NCI-H526 (cell line): Measurements from ENCODE around the gene MTRR.

Experiments
- DNase-seq, 2 experiments: peaks; one replicate each; lab custom pipeline; 2025; lab: John Stamatoyannopoulos, UW

Gene MTRR

DNA sequence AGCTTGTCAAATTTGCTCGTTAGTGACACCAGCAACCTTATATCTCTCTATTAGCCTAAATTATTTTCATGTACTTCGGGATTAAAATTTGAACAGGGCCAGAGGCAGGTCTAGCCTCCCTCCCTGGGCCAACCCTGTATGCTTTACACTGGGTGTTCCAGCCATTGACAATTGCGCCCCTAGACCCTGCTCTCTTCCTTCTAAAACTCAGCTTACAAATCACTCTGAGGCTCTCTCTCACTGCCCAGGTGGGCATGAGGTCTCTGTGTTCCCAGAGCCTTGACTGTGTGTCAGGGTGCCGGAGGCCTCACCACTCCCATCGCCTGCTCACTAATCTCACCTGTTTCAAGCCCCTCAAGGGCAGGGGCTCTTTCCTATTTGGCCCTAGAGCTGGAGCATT is 11.6 kb upstream of the MTRR start:
- DNase-seq = no peak

DNA sequence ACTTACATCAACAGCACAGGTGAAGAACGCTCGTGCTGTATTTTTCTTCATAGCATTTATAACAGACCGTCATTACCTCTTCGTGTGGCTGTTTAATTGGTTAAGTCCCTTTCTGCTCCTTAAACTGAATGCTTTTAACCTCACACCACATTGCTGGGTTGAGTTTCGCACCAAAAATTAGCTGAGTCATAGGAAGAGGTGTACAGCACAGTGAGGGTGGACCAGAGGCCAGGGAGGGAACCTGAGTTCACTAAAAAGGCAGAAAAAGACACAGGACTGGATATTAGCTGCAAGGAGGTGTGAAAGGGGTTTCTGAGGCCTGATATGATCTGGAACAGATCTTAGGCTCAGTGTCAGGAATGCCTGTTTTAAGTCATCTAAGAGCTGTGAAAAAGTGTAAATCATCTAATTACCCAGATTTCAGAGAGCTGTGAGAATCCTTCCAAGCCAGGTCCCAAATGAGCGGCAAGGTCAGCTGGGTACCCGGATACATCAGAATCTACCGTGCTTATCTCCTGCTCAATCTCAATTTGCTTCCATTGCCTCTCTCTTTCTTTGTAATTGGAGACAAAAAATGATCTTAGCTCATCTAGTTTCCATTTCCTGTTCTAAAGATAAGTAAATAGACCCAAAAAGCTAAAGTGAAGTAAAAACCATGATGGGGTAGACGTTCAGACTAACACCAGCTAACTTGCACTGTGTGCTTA is 10.9 kb upstream of the MTRR start:
- no peak for DNase-seq

DNA sequence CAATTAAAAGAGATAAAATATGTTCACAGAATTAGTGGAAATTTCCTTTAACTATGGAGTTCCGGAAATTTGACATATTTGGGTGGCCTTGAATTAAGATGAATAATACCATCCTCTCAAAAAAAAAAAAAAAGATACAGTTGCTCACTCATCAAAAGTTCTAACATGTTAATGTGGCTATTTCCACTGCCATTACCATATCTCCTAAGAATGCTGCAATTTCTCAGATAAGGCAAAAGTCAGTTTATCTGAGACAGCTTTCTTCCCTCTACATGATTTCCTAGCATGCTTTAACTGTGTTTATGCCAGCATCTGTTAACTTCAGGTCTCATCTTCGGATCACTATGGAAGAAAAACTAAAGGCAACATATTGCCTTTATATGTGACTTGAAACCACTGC is 2.8 kb upstream of the MTRR start:
- no peak for DNase-seq

DNA sequence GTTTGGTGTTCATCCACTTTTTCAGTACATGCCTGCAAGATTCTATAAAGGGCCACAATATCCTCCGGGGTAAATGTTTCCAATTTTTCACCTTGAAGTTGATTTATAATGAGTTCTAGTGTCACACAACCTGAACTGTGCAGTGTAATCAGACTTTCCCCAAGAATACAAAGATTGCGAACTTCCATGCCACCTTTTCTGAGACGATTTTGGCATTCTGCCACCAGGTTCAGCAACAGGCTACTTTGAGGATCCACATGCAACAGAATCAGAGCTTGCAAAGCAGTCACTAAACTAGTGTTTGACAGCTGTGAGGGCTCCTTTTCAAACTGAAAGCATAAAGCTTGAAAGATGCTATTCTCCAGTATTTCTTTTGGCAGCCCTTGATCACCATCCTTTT is 1.7 kb upstream of the MTRR start:
- DNase-seq = no peak

DNA sequence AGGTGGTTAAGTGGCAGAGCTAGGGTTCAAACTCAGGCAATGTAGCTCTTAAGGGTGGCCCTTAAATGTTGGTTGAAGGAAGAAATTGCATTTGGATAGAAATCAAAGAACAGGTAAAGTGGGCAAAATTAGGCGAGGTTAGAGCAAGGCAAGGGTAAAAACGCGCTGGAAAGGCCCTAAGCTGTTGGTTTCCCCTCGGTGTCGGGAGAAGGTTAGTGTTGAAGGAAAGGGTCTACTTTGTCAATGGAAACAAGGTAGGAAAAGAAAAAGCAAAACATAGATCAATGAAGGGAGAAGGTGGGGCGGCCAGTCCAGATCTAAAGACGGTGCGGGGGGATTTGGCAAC is 548 bp upstream of the MTRR start:
- DNase-seq = peak in 1 of 2 experiments; percentile 58

DNA sequence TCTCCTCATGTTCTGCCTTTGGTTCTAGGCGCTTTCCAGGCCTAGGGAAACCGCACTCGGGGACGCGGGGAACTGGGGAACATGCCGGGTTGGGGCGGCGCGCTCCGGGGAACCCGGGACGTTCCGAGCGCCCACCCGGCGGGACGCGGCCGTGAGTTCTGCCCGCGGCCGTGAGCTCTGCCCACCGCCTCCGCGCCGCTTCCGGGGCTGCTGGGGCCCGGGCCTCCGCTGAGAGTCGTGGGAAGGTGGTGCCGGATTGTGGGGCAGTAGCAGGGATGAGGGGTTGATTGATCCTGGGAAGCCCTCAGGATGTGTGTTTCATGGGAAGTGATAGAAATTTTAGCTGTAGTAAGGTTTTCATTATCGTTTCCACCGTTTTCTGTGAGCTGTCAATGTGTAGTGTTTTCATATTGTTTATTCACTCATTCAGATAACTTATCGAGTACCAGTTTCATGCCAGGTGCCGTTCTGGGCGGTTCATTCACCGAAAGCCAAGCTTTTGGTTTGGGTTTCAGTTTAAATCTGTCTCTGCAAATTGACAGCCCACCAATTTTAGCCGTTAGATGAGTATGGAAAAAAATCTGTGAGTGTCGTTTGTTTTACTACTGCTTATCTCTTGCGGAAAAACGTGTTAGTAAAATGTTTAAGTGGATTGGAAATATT is 657 bp downstream of the MTRR start:
- DNase-seq = peak; percentile 16 to 39

DNA sequence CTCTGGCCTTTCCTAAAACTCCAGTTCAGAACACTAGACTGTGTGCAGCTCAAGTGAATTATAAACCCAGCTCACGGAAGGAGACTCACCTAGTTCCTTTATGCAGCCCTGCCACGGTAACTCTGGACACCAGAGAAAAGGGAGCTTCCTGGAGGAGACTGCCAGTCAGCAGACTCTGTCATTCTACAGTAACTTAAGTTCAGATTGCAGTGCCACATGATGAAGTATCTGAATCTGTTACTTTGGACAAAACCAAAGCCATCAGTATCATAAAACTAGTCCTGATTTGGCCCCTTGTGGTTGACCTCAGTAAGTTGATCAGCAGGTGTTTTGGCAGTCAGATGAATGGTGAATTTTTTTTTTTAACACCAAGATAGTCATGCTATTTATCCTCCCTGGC is 2.7 kb downstream of the MTRR start:
- no peak for DNase-seq

DNA sequence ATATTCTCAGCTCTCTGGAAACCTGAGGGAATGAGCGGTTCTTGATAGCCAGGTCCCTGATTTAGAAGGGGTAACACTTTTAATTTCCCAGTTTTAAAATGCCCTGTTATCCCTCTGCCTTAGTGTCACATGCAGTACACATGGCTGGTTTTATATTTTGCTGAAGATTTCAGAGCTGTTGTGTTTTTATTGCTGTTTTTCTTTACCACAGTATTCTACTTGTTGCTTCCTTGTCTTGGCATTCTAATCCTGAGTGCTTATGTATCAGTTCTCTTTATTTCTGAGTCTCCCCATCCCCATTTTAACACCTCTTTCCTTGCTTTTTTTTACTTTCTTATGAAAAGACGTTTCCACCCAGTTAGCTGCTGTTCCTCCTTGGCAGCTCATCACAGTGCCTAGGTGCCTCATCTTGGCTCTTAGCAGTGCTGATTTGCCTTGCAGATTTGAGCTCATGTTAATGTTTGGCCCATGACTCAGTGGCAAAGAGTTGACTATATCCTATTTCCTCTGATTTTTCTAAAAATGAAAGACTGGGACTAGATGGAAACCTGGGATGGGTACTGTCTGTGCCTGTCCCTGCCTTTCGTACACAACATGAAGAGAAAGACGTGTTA is 3.7 kb downstream of the MTRR start:
- DNase-seq = peak; percentile 65 to 70

DNA sequence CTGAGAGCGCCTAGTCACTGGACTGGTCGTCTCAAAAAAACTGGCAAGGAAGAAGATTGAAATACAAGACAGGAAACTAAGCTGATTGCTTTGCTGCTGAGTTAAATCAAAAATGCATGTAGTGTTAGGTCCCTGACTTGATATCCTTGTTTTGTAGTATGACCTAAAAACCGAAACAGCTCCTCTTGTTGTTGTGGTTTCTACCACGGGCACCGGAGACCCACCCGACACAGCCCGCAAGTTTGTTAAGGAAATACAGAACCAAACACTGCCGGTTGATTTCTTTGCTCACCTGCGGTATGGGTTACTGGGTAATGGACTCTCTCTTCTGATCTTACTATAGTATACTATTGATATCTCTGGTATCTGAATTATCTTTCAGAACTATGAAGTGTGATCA is 4.3 kb downstream of the MTRR start:
- DNase-seq = peak; percentile 50 to 79

DNA sequence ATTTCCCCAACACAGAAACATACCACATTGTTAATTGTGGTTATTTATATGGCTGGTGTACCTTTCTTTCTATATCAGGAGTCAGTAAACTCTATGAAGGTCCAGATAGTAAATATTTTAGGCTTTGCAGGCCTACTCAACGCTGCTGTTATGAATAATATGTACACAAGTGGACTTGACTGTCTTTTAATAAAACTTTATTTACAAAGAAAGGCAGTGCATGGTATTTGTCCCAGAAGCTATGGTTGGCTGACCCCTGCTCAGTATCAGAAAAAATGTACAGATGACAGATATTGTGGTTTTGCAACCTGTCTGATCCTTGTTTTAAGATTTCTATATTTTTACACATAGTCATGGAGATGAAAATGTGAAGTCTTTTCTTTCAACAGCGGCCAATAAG is 5.7 kb downstream of the MTRR start:
- DNase-seq = no peak

DNA sequence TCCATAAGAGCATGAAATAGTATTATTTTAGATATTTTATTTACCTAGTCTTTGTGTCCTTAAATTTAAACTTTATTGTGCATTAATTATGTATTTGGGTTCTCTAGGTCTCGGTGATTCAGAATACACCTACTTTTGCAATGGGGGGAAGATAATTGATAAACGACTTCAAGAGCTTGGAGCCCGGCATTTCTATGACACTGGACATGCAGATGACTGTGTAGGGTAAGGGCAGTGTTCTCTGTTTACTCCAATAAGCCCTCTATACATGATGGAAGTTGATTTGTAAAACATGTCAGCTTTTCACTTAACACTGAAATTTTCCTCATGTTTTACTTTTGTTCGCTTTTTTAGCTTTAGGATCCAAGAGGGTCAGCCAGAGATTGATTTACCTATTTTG is 6.2 kb downstream of the MTRR start:
- no peak for DNase-seq

DNA sequence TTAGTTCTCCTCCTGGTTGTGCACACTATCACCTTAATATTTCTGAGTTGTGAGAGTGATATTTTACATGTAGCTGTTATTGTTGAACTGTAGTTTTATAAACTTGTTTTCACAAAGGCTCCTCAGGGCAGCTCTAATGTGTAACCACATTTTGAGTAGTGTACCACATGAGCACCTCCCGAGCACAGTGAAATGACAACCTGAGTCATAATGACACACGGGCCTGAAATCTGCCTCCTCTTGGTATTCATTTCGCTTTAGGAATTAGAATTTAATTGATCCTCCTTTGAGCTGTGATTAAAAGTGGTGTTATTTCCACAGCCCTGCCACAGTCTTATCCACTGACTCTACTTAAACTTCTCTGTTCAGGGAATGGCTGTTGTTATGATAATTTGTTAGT is 7.9 kb downstream of the MTRR start:
- no peak for DNase-seq

DNA sequence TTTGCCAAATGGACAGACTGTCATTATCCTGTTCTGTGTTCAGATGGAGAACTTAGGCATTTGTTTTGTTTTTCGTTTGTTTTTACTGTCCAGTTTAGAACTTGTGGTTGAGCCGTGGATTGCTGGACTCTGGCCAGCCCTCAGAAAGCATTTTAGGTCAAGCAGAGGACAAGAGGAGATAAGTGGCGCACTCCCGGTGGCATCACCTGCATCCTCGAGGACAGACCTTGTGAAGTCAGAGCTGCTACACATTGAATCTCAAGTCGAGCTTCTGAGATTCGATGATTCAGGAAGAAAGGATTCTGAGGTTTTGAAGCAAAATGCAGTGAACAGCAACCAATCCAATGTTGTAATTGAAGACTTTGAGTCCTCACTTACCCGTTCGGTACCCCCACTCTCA is 8.9 kb downstream of the MTRR start:
- no peak for DNase-seq

DNA sequence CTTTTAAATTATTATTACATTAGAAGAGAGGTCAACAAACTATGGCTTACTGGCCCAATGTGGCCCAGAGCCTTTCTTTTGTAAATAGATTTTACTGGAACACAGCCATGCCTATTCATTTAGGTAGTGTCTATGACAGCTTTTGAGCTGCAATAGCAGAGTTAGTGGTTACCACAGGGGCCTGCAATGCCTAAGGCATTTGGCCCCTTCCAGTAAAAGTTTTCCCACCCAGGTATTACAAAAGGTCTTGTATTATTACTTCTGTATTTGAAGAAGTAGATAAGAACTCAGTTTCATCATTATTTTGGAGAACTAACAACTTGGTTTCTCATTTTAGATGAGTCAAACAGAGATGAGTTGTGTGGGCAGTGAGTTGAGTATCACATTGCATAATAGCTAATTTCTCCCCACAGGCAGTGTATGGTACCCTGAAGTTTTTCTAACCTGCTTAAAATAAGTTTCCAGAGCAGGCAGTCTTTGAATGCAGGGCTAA is 9.5 kb downstream of the MTRR start:
- DNase-seq = no peak

DNA sequence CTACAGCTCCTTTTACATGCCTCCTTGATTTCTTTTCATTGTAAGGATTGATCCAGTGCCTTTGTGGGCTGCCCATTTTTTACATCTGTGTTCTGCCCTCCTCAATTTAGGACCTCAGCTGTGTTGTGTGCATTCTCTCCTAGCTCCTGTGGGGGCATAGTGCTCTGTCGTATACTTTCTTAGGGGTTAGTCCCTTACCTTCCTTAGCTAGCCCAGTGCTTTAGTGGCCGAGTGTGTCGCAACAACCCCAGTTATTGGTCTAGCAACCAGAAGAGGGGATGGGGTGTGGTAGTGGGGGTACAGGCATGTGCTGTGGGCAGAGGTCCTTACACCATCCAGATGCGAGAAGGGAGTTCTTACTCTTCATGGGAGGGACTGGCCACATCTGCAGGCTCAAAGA is 12.1 kb downstream of the MTRR start:
- DNase-seq = no peak

DNA sequence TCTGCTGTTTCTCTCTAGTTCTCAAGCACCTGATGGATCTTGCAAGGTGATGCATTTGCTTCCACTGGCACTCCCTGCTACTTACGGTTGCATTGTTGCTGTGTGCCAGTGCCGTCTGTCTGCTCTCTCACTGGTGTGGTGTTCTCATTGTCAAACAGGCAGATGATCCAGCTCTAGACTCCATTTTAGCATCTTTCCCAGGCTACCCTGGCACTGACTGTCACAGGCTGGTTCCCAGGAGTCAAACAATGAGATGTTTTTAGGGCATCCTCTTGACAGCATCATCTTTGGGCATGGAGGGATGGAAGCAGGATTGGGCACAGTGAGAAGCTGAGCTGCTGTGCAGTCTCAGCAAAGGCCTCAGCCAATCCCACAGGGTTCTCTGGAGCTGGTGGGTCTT is 12.9 kb downstream of the MTRR start:
- DNase-seq = no peak

DNA sequence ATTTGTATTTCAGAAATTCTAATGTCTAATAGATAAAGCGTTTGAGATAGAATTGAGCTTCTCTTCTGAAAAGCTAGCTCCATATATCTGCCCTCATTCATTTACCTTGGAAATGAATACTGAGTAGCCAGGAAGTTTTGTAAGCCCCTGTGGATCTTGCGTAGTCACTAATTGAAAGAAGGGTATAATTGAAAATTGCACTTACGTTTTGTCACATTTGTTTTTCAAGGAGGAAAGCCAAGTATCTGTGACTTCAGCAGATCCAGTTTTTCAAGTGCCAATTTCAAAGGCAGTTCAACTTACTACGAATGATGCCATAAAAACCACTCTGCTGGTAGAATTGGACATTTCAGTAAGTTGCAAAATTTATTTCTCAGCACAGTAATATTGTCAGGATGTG is 14.0 kb downstream of the MTRR start:
- DNase-seq = no peak

DNA sequence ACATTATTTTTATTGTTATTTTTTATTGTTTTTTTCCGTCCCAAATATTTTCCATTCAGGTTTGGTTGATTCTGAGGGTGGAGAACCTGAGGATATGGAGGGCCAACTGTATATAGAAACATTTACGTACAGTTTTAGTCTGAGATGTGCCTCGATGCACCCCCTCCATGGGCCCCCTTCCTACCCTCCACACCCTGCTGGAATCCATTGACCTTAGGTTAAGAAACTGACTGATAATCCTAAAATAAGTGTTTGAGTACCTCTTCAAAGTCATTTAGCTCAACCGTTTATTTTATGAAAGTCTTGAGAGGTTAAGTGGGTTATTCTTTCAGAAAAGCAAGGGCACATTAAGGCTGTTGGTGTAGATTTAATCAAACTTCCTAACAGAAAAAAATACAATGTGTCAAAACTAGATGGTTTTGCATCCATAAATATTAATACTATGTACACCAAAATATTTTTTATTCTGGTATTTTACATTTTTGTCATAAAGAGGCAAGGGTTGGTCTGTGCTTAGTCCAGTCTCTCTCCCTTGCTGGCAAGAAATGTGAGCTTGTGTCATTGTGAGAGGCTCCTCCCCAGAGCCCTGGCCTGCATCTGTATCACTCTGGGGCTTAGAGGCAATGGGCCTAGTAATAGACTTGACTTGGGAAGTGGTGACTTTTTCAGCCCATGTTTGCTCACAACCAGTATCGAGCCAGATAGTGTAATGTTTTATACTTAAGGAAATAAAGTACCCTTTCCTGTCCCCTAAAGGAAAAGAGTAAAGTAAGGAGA is 15.7 kb downstream of the MTRR start:
- no peak for DNase-seq

DNA sequence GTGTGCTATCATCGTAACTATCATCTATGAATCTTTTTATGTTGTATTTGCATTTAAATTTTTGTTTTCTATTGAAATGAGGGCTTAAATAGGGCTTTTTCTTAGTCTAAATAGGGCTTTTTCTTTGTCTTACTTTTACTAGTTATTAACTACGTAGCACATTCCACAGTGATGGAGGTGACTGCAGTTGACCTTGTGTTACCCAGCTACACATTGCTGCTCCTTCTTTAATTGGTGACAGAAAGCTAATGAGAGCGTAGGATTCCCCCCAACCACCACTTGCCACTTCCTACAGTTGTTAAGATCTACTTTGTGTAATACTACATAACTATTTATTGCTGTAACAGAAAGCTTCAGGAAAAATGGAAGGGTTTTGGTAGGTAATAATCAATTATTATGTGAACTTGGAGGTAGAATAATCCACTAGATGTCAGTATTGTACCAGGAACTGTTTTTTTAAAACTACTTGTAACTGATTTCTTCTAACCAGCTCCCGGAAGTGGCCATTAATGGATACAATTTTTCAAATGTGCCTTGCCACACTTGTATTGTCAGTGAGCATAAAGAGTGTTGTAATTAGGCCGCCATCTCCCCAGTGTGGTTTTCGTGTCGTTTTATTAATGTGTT is 18.0 kb downstream of the MTRR start:
- peak; percentile 52 to 66 for DNase-seq

DNA sequence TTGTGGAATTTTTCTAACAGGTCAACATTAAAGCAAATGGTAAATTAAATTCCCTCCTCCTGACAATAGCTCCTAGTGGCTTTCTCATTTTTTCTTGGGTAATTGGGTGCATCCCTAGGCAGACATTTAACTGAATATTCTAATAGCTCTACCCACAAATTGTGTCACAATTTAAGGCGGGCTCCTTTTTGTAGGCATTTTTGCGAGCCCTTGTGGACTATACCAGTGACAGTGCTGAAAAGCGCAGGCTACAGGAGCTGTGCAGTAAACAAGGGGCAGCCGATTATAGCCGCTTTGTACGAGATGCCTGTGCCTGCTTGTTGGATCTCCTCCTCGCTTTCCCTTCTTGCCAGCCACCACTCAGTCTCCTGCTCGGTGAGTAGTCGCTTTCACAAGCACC is 20.0 kb downstream of the MTRR start:
- no peak for DNase-seq

DNA sequence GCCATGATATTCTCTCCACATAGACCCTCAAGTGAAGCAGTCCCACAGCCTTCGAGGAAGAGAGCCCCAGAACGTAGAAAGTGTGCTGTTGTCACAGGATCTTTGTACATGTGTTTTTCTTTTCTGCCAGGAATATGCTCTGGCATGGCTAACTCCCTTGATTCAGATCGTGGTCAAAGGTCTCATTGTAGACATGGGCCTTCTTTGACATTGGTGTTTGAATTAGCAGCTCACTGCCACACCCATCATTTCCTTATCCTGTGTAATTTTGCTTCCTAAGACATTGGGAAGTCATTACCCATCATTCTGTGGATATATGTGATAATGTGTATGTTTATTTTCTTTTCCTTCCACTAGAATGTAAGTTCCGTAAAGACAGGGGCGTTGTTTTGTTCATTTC is 25.5 kb downstream of the MTRR start:
- no peak for DNase-seq

DNA sequence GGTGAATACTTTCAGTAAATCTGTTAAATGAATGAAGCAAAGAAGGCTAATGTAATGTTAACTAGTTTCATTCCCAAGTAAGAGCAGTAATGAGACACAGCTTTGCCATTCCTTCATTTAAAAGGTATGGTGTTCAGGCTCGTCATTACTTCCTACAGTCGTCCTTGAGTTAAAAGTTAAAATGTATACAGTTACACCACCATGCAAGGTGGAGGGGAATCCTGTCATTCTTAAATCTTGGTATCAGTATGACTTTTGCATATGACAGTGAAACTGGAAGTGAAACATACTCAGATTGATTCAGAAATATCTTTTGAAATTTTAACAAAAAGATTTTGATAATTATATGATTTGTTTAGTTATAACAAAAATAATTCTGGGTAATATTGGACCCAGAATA is 25.9 kb downstream of the MTRR start:
- DNase-seq = no peak
